ENCODE measurements around the gene EDNRA.

Gene EDNRA

GRCh38 chr4:147578593-147578992, 97.7 kb downstream of the EDNRA start:
- intact Hi-C loops (cut with micrococcal nuclease) = no loop called here

GRCh38 chr4:147580396-147580795, 99.5 kb downstream of the EDNRA start:
- no peak overlapping the region for H3K27ac Mint-ChIP-seq
- no peak overlapping the region for H3K4me3 Mint-ChIP-seq
- no peaks in the 10 kb centered on the region for H3K36me3 Mint-ChIP-seq (ENCODE audit: low read depth)
- H3K27me3 Mint-ChIP-seq = peaks cover 4% of the 10 kb centered on the region
- H3K4me1 Mint-ChIP-seq (ENCODE audit: low read depth) = peaks cover 5% of the 10 kb centered on the region
- H3K9me3 Mint-ChIP-seq = no peaks in the 10 kb centered on the region
- intact Hi-C loops (cut with micrococcal nuclease) = no loop called here

More at GRCh38 chr4:147578593-147578992, 97.7 kb downstream of the EDNRA start:
- Mint-ChIP-seq H3K4me3 (no peak overlapping the region), H3K27me3 (no peaks in the 10 kb centered on the region), H3K27ac (no peak overlapping the region), H3K36me3 (ENCODE audit: low read depth) (no peaks in the 10 kb centered on the region), H3K4me1 (ENCODE audit: low read depth) (peaks cover 5% of the 10 kb centered on the region), H3K9me3 (no peaks in the 10 kb centered on the region)

DNA sequence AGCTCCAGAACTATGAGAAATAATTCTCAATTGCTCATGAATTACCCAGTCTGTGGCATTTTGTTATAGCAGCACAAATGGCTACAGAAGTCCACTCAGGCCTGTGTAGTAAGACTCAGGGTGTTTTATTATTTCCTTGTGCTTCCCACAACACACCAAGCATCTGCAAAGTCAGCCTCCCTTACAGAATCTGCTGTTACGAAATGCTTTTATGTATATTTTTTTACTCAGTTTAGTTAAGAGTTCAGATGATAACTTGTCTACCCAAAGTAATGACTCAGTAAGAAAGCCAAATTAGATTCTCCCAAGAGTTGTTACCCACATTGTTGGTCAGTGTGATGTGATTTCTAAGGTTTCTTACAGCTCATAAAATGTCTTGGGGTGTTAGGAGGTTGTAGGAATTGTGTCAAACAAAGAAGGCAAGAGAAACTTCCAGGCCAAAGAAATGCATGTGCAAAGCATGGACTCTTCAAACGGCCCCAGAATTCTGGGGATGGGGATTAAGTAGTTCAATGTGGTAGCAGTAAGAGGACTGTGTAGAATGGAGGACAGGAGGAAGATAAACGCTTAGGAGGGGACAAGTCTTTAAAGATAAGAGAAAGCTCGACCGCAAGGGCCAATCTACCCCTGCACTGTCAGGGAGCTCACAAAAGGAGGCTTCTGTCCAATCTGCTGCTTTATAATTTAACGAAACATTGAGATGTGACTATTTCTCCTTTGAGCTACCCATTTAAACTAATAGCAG, 100.9 kb downstream of the EDNRA start:
- Mint-ChIP-seq H3K4me1 (ENCODE audit: low read depth) (peaks cover 5% of the 10 kb centered on the region), H3K4me3 (no peak overlapping the region), H3K27ac (no peak overlapping the region), H3K27me3 (peaks cover 4% of the 10 kb centered on the region), H3K36me3 (ENCODE audit: low read depth) (no peaks in the 10 kb centered on the region), H3K9me3 (no peaks in the 10 kb centered on the region)
- intact Hi-C loops (cut with micrococcal nuclease) = no loop called here

DNA sequence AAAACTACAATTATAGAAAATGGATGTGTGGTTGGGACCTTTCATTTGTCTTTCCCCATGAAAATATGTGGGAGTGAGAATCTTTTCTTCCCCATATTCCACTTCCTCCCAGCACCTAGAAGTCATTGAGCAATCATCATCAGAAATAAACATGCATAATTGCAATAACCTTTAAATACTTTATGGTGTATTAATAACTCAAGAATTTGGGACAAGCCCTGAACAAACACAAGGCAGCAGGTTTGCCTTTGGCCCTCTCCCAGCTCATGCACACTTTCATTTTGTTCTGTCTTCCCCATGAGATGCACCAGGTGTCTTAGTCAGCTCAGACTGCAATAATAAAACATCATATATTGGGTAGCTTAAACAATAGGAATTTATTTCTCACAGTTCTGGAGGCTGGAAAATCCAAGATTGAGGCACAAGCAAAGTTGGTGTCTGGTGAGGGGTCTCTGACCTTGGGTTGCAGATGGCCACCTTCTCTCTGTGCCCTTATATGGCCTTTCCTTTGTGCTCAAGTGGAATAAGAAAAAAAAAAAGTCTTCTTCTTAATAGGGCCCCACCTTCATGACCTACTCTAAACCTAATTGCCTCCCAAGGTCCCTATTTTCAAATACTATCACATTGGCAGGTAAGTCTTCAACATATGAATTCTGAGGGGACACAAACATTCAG, 101.6 kb downstream of the EDNRA start:
- Mint-ChIP-seq H3K9me3 (no peaks in the 10 kb centered on the region), H3K36me3 (ENCODE audit: low read depth) (no peaks in the 10 kb centered on the region), H3K4me3 (no peak overlapping the region), H3K27me3 (peaks cover 4% of the 10 kb centered on the region), H3K27ac (no peak overlapping the region), H3K4me1 (ENCODE audit: low read depth) (peaks cover 5% of the 10 kb centered on the region)
- intact Hi-C loops (cut with micrococcal nuclease) = no loop called here

DNA sequence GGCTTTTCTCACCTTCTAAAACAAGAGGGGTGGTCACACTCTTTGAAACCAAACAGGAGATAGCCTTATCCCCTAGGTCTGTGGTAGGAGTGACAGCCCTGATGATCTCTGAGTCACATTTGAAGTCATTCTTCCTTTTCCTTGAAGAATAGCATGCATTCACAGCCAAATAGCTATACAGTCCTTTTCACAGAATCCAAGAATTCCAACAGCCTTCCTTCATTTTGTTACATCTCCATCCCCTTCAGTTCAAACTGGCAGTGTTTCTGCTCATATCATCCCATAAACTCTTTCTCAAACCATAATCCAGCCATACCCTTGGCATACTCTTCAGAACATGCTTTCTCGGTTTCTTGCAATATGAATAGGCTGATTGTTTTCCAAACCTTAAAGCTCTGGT, 103.0 kb downstream of the EDNRA start:
- Mint-ChIP-seq H3K9me3 (no peaks in the 10 kb centered on the region), H3K4me1 (ENCODE audit: low read depth) (peaks cover 5% of the 10 kb centered on the region), H3K27ac (no peak overlapping the region), H3K27me3 (peaks cover 4% of the 10 kb centered on the region), H3K36me3 (ENCODE audit: low read depth) (no peaks in the 10 kb centered on the region), H3K4me3 (no peak overlapping the region)
- intact Hi-C loops (cut with micrococcal nuclease) = no loop called here

DNA sequence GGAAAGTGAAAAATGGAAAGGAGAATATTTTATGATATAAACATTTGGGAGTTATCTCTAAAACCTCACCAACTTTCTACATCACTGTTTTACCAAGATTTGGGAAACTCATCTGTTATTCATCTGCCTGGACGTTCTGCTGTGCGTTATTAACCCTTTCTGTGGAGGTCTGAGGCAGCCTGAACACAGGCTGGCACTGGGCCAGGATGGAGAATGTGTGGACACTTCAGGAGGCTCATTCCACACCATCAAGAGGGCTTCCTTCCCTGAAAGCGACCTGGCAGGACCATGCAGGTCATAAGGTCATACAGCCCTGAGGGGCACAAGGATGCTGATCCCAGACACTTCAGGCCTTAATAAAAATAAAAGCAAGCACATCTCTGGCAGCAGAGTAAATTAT, 105.1 kb downstream of the EDNRA start:
- peaks cover 5% of the 10 kb centered on the region for H3K4me1 Mint-ChIP-seq (ENCODE audit: low read depth)
- no peak overlapping the region for H3K27ac Mint-ChIP-seq
- H3K36me3 Mint-ChIP-seq (ENCODE audit: low read depth) = no peaks in the 10 kb centered on the region
- peaks cover 4% of the 10 kb centered on the region for H3K27me3 Mint-ChIP-seq
- intact Hi-C loops (cut with micrococcal nuclease) = no loop called here
- H3K9me3 Mint-ChIP-seq = no peaks in the 10 kb centered on the region
- H3K4me3 Mint-ChIP-seq = no peak overlapping the region

- peaks cover 4% of the 10 kb centered on the region for H3K27me3 Mint-ChIP-seq
- no peaks in the 10 kb centered on the region for H3K9me3 Mint-ChIP-seq
- no peak overlapping the region for H3K4me3 Mint-ChIP-seq
- H3K4me1 Mint-ChIP-seq (ENCODE audit: low read depth) = peaks cover 5% of the 10 kb centered on the region
- H3K36me3 Mint-ChIP-seq (ENCODE audit: low read depth) = no peaks in the 10 kb centered on the region
- no peak overlapping the region for H3K27ac Mint-ChIP-seq
- intact Hi-C loops (cut with micrococcal nuclease) = no loop called here
Measured at GRCh38 chr4:147586637-147587036, 105.7 kb downstream of the EDNRA start.

- Mint-ChIP-seq H3K9me3 (no peaks in the 10 kb centered on the region), H3K4me1 (ENCODE audit: low read depth) (peaks cover 1% of the 10 kb centered on the region), H3K27me3 (peaks cover 4% of the 10 kb centered on the region), H3K4me3 (no peak overlapping the region), H3K36me3 (ENCODE audit: low read depth) (no peaks in the 10 kb centered on the region), H3K27ac (no peak overlapping the region)
- intact Hi-C loops (cut with micrococcal nuclease) = no loop called here
Measured at GRCh38 chr4:147587041-147587440, 106.1 kb downstream of the EDNRA start.

GRCh38 chr4:147589586-147589985, 108.7 kb downstream of the EDNRA start:
- H3K4me1 Mint-ChIP-seq (ENCODE audit: low read depth) = no peaks in the 10 kb centered on the region
- H3K4me3 Mint-ChIP-seq = no peak overlapping the region
- no peaks in the 10 kb centered on the region for H3K9me3 Mint-ChIP-seq
- no peak overlapping the region for H3K27ac Mint-ChIP-seq
- H3K27me3 Mint-ChIP-seq = peaks cover 2% of the 10 kb centered on the region
- intact Hi-C loops (cut with micrococcal nuclease) = no loop called here
- no peaks in the 10 kb centered on the region for H3K36me3 Mint-ChIP-seq (ENCODE audit: low read depth)

GRCh38 chr4:147590249-147590920, 109.5 kb downstream of the EDNRA start:
- no peaks in the 10 kb centered on the region for H3K36me3 Mint-ChIP-seq (ENCODE audit: low read depth)
- no peaks in the 10 kb centered on the region for H3K9me3 Mint-ChIP-seq
- no peaks in the 10 kb centered on the region for H3K27me3 Mint-ChIP-seq
- H3K4me3 Mint-ChIP-seq = no peak overlapping the region
- no peaks in the 10 kb centered on the region for H3K4me1 Mint-ChIP-seq (ENCODE audit: low read depth)
- H3K27ac Mint-ChIP-seq = no peak overlapping the region
- intact Hi-C loops (cut with micrococcal nuclease) = loop anchor here (5.0 kb wide), 2 partner anchors 73 to 428 kb away; no protein-coding TSS in a partner anchor

- Mint-ChIP-seq H3K9me3 (no peaks in the 10 kb centered on the region), H3K27me3 (no peaks in the 10 kb centered on the region), H3K27ac (no peak overlapping the region), H3K4me1 (ENCODE audit: low read depth) (no peaks in the 10 kb centered on the region), H3K4me3 (no peak overlapping the region), H3K36me3 (ENCODE audit: low read depth) (no peaks in the 10 kb centered on the region)
- intact Hi-C loops (cut with micrococcal nuclease) = loop anchor here (5.0 kb wide), 2 partner anchors 74 to 429 kb away; no protein-coding TSS in a partner anchor
Measured at GRCh38 chr4:147591106-147591505, 110.2 kb downstream of the EDNRA start.

- Mint-ChIP-seq H3K36me3 (ENCODE audit: low read depth) (no peaks in the 10 kb centered on the region), H3K27ac (no peak overlapping the region), H3K9me3 (no peaks in the 10 kb centered on the region), H3K27me3 (no peaks in the 10 kb centered on the region), H3K4me3 (no peak overlapping the region), H3K4me1 (ENCODE audit: low read depth) (no peaks in the 10 kb centered on the region)
- intact Hi-C loops (cut with micrococcal nuclease) = loop anchor here (5.0 kb wide), 2 partner anchors 77 to 432 kb away; no protein-coding TSS in a partner anchor
Measured at GRCh38 chr4:147594107-147594506, 113.2 kb downstream of the EDNRA start.

All from dendritic cell treated with granulocyte-macrophage colony-stimulating factor and Interleukin-4, amounts not matched to agents 40 ng/mL and 50 ng/mL, for 4 days (primary cell).